Activated CD4-positive, CD25-positive, alpha-beta regulatory T cell treated with anti-CD3 and anti-CD28 coated beads, Interleukin-2, amount 50 U/mL, for 72 hours (primary cell): ENCODE data around the gene ASIP.
"Not testable (repeated sequence)": the region's sequence is repeated elsewhere in the genome, so short reads cannot be mapped to it uniquely, and the experiment has no call there.

Source experiments
- DNase-seq: peaks from one replicate; pipeline ENCODE4 v3.0.0; 2021

Gene ASIP

GRCh38 chr20:34240693-34241615 lies at the start of gene ASIP:
Gene ASIP (plus strand): TSS chr20:34241423. CDS start chr20:34260375, 18,952 bp downstream.
- DNase-seq: no peak

- DNase-seq: no peak
Observed at GRCh38 chr20:34193051-34193450, 48.2 kb upstream of the ASIP start.

GRCh38 chr20:34199183-34199582 lies 42.0 kb upstream of the ASIP start:
- no peak for DNase-seq

- DNase-seq: no peak
Observed at GRCh38 chr20:34200023-34200422, 41.2 kb upstream of the ASIP start.

GRCh38 chr20:34201531-34201930 lies 39.7 kb upstream of the ASIP start:
- no peak for DNase-seq

GRCh38 chr20:34205172-34205880 lies 35.9 kb upstream of the ASIP start:
- not testable (repeated sequence) for DNase-seq

- DNase-seq: no peak
Observed at GRCh38 chr20:34209111-34209510, 32.1 kb upstream of the ASIP start.

- DNase-seq: no peak
Observed at GRCh38 chr20:34210271-34210670, 31.0 kb upstream of the ASIP start.

GRCh38 chr20:34211591-34211990 lies 29.6 kb upstream of the ASIP start:
- DNase-seq: no peak

GRCh38 chr20:34213213-34213612 lies 28.0 kb upstream of the ASIP start:
- no peak for DNase-seq

GRCh38 chr20:34215711-34216381 lies 25.4 kb upstream of the ASIP start:
- DNase-seq: peak; percentile 54

GRCh38 chr20:34216382-34216742 lies 24.9 kb upstream of the ASIP start:
- DNase-seq: no peak

GRCh38 chr20:34220561-34220960 lies 20.7 kb upstream of the ASIP start:
- no peak for DNase-seq

- no peak for DNase-seq
Observed at GRCh38 chr20:34222208-34222607, 19.0 kb upstream of the ASIP start.

GRCh38 chr20:34224251-34224650 lies 17.0 kb upstream of the ASIP start:
- not testable (repeated sequence) for DNase-seq

GRCh38 chr20:34231634-34232033 lies 9.6 kb upstream of the ASIP start:
- no peak for DNase-seq

- no peak for DNase-seq
Observed at GRCh38 chr20:34232494-34233087, 8.6 kb upstream of the ASIP start.

GRCh38 chr20:34233687-34234086 lies 7.5 kb upstream of the ASIP start:
- DNase-seq: no peak

- DNase-seq: no peak
Observed at GRCh38 chr20:34235875-34236274, 5.3 kb upstream of the ASIP start.

- no peak for DNase-seq
Observed at GRCh38 chr20:34237942-34238341, 3.3 kb upstream of the ASIP start.

GRCh38 chr20:34240121-34240520 lies 1.1 kb upstream of the ASIP start:
- no peak for DNase-seq

- not testable (repeated sequence) for DNase-seq
Observed at GRCh38 chr20:34242015-34242414, 792 bp downstream of the ASIP start.

- no peak for DNase-seq
Observed at GRCh38 chr20:34242879-34243278, 1.7 kb downstream of the ASIP start.
